GM23338 (cell line): Measurements from ENCODE around the gene GRIN3B. TPM values are rescaled to one million over a fixed set of nuclear protein-coding genes. Genes with fewer than 3 reads are reported as not detected.

Source experiments
- EZH2 ChIP-seq: fragments of 200-600 bp; sonication (generic); IDR thresholded peaks from one replicate; pipeline ENCODE4 v1.8.0; 2017; ENCODE audit warnings: antibody characterized with exemption, mild to moderate bottlenecking, low read depth; ENCODE audit not compliant: unreplicated experiment
- EZH2phosphoT487 ChIP-seq: fragments of 200-600 bp; sonication (generic); IDR thresholded peaks from one replicate; pipeline ENCODE4 v1.8.1; 2018; ENCODE audit warnings: antibody characterized with exemption; ENCODE audit not compliant: unreplicated experiment
- NANOG ChIP-seq: IDR thresholded peaks from 2 replicates; pipeline ENCODE4 v1.6.1; 2016; ENCODE audit warnings: antibody characterized with exemption, borderline replicate concordance
- POLR2AphosphoS5 ChIP-seq: IDR thresholded peaks from 2 replicates; pipeline ENCODE4 v1.6.1; 2016; ENCODE audit warnings: antibody characterized with exemption, low read depth
- REST ChIP-seq: IDR thresholded peaks from one replicate; pipeline ENCODE4 v1.6.1; 2018; ENCODE audit warnings: antibody characterized with exemption; ENCODE audit not compliant: unreplicated experiment
- ZNF462 ChIP-seq: fragments of 250-450 bp; sonication (Bioruptor Pico); IDR thresholded peaks from 2 replicates; pipeline ENCODE4 v1.5.0; 2020; ENCODE audit warnings: mild to moderate bottlenecking, moderate library complexity
- polyA plus RNA-seq: library from polyadenylated mRNA; unstranded; fragments of >200 nt; fragmentation: Nextera tagmentation; extraction: Ambion mirVana; gene quantifications from 2 replicates; pipeline ENCODE4 v1.2.1, GENCODE V29; 2016
- total RNA-seq: library from RNA; depleted of rRNA; stranded (reverse); fragments of >200 nt; shearing (Covaris generic); gene quantifications from 2 replicates; pipeline ENCODE4 v1.2.3, GENCODE V29; 2014

The GRIN3B gene
- total and polyA plus RNA-seq, 2 experiments from 2014 or later = 0.11 to 2.8 TPM

- TF ChIP-seq REST = no peak
- TF ChIP-seq NANOG = no peak
- no peak for TF ChIP-seq POLR2AphosphoS5
- TF ChIP-seq ZNF462 (CRISPR knock-in tag) = no peak
- TF ChIP-seq EZH2phosphoT487 = no peak
- no peak for TF ChIP-seq EZH2
These were observed 19.4 kb downstream of the GRIN3B start (continued) for GRCh38 chr19:1019616-1019961.
